ENCODE results near the gene SOX6. TPM values are rescaled to one million over a fixed set of nuclear protein-coding genes. Genes with fewer than 3 reads are reported as not detected.

The SOX6 gene
- total RNA-seq, 1 donor from 2014 or later: 13.6 TPM

DNA sequence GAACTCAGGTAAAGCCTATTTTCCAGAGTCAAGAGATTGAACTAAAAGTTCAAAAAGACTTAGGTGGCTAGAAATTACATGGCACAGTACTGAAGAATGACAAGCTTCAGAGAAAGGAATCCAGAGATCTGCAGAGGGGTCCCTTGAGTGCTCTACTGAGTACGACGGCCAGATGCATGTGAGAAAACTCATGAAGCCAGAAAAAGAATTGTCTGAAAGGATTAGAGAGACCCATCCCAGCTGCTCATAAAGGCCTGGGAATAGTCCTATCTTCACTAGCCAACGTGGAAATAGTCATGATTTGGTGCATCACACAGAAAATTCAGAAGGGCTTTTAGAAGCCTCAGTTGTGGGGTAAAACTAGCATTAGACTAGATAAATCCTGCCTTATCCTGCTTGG is 91.3 kb downstream of the SOX6 start:
- no peak for ATAC-seq

DNA sequence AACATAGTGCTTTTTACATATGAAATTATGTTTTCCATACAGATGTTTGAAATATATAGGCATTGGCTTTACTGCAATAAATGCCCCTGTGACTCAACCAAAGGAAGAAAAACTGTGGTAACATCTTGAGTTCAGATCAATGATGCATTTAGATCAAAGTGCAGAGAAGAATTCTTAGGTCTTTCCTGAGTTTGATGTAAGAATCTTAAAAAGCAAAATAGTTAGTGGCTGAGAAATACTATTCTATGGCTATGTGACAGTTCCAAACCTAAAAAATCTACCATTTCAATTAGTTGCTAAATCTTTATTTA is 93.7 kb downstream of the SOX6 start:
- no peak for ATAC-seq

DNA sequence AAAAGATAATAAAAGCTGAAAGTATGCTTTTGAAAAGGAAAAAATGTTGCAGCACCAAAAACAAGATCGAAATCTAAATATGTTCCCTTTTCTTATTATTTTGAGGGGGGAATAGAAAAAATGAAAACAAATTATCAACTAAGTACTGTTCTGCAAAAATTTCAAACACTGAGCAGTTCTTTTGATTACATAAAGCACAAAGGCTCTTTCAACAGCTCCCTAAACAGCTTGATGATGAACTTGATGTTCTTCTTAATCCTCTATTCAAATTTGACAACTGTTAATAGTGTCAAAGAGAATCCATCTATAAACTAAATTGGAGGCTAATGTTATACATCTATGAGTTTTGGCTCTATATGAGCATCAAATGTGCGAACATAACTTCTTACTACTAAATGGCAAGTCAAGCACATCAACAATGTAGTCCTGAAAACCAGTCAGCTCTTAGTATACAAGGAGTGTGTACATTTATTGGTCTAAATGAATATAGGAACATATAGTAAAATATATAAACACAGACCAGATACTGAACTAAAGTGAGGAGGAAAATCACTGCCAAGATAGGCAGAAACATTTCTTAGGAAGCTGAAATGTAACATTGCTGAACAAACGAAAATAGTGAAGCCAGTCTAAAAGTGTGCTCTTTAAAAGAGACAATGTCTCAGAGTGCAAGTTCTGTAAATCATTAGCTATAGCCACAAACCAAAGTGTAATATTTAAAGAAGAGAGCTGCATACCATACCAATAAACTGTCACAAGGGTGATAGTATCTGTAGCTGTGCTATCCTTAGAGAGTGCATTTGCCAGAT is 94.3 kb downstream of the SOX6 start:
- ATAC-seq: no peak

- no peak for ATAC-seq
Measured at GRCh38 chr11:16252373-16252772, 104.0 kb downstream of the SOX6 start.

- no peak for ATAC-seq
Measured at GRCh38 chr11:16248248-16248647, 108.1 kb downstream of the SOX6 start.

DNA sequence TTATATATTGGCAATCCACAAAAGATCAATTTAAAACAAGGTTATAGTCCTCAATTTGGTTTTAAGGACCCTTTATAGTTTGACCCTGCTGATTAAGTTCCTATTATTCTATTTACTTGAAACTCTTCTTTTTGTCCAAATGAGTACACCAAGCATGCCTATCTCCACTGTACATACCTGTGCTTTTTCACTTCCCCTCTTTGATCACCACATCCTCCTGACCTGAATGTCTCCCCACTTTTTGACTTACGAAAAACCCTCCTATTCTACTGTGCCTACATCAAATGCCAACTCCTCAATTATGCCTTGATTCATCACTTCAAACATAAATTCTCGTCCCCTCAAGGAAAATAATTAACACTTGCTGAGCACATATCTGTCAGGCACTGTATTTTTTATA is 113.5 kb downstream of the SOX6 start:
- ATAC-seq: no peak

DNA sequence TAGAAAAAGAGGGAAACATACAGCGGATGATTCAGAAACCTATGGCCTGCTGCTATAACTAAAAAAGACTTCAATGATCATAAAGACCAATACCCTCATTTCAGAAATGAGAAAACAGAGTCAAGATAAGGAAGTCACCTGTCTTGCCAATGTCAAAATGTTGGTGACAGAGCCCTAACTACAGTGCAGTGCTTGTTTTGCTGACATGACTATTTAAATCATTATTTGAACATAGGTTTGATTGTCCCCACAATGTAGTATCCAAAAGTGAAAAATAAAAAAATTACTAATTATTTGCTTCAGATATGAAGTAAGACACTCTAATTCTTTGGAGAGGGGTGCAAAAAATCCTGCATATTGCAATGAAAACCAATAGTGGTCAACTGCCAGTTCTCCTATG is 115.7 kb downstream of the SOX6 start:
- ATAC-seq: no peak

DNA sequence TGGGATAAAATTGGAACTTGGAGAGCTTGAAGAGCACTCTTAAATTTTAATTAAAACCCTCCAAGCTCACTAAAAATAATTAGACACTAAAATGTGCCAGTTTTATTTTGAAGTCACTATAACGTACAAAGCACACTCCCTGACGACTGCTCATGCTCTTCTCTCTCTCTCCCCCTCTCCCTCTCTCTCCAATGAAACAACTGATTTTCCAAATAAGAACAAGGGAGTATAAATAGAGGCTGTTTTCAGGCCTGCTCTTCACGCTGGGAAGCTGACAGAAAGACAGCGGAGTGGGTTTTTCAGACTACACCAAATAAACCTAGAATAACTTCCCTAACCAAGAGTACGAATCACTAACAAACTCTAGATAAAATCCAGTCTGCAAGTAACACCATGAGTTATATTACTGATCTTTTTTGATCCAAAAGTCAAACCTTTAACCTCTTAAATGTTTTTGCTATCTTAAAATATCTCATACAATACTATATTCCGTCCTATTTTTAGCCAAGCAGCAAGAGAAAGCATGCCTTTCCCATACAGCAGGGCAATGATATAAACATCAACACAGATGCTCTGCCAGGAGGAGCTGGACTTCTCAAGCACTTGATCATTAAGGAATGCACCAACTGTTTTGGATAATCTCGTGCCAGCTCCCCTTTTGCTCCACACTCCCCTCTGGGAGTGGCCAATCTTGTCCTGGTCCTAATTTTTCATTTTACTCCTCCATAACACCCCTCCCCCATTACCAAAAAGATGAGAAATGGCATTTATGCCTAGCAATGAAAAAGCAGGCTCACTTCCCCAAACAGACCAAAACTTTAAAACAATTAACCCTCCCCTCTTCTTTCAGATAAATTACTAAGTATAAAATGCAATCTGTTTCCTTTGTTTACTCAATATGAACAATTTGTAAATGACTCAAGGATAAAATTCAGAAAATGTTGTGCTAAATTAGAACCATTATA is 116.9 kb downstream of the SOX6 start:
- ATAC-seq: no peak

- ATAC-seq: peak; percentile 63
Measured at GRCh38 chr11:16226245-16226644, 130.1 kb downstream of the SOX6 start.

- no peak for ATAC-seq
Measured at GRCh38 chr11:16225623-16226022, 130.7 kb downstream of the SOX6 start.

- ATAC-seq: no peak
Measured at GRCh38 chr11:16223558-16223957, 132.8 kb downstream of the SOX6 start.

GRCh38 chr11:16217631-16218030 is 138.7 kb downstream of the SOX6 start:
- ATAC-seq: no peak

GRCh38 chr11:16216831-16217230 is 139.5 kb downstream of the SOX6 start:
- ATAC-seq: no peak

GRCh38 chr11:16215352-16215751 is 141.0 kb downstream of the SOX6 start:
- no peak for ATAC-seq

GRCh38 chr11:16211407-16211806 is 144.9 kb downstream of the SOX6 start:
- ATAC-seq: no peak

GRCh38 chr11:16204261-16204660 is 152.1 kb downstream of the SOX6 start:
- ATAC-seq: no peak

DNA sequence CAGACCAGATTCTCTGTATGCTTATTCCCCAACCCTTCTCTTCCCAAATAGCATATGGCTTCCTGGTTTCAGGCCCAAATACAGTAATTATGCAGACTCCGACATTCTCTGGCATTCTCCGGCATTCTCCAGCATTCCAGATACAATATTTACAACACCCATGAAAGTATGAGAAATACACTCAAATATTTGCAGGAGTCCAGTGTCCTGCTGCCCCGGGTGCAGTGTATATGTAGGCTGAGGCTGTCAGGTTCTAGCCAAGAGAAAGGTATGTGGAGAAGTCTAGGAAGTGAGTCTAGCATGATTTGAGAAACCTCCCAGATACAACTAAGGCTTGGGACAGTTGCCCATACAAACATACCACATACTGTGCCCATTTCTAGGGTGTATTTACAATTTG is 160.7 kb downstream of the SOX6 start:
- ATAC-seq: no peak

DNA sequence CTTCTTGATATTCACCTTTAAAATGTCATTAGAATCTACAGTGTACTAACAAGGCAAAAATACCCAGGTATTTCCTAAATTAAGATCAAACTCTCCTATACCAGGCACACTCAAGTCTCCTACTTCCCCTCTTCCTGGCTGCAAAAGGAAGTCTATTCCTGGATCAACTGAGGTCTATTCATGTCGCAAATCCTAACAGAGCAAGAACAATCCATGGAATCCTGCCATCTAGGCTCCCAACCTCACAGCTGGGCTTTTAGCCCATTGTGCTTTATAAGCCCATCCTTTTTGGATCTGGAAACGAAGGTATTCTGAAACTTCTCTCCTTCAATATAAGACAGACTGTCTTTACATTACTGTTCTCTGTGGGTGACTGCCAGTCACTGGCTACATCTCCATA is 161.8 kb downstream of the SOX6 start:
- ATAC-seq: no peak

GRCh38 chr11:16193897-16194381 is 162.4 kb downstream of the SOX6 start:
- ATAC-seq: no peak

DNA sequence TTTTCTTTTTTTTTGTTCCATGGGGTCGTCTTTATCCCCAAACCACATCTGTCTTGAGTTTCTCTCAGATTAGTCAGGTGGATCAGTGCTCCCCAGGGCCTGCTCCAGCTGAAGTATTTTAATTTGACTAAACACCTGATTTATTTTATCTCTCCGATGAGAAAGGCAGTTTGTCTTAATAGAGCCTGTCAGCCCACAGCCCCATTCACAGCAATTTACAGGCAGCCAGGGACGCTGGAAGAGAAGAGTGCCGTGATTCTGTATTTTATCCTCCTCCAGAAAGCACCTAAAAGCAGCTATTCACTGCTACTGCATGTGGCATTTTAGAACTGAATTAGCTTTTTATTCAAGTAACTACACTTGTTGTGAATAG is 164.5 kb downstream of the SOX6 start:
- ATAC-seq: no peak

GRCh38 chr11:16191212-16191867 is 165.0 kb downstream of the SOX6 start:
- no peak for ATAC-seq

DNA sequence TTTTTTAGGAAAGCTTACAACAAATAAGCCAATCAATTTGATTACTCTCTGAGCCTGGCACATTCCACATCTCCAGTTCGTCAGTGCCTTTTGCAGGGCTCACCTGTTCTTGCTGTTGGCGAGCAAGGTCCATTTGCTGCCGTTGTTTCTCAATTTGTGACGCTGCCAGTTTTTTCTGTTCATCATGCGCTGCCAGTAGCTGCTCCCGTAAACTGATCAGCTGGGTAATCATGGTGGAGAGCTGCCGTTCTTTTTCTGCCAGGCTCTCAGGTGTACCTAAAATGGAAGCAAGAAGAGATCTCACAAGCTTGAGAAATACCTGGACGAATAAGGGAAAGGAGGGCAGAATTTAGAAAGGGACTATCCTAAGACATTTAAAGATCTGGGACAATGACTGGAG is 169.7 kb downstream of the SOX6 start:
- no peak for ATAC-seq

DNA sequence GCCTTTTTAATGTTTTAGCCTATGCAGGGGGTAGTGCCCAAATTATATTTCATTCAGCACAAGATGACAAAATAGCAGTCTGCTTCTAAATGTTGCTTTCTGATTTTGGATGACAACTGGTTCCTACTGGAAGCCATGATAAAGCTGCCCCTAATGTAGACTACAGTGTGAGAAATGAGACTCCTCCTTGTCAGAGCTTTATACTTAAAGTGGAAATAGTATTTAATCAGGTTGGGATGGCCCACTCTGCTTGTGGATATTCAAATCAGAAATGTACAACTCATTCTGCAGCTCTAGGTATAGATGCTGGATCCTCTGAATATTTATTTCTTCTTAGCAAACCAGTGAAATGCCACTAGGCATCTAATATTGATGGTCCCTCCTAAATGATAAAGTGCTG is 171.3 kb downstream of the SOX6 start:
- no peak for ATAC-seq

All from esophagus mucosa (tissue), 1 donor.